Activated CD4-positive, alpha-beta T cell treated with anti-CD3 and anti-CD28 coated beads, Interleukin-2, Interleukin-6, amounts not matched to agents 100 ng/mL and 50 ng/mL, durations not matched to agents 16 hours and 8 hours (primary cell): ENCODE data around the gene RALBP1.
"Not testable (repeated sequence)": the region's sequence is repeated elsewhere in the genome, so short reads cannot be mapped to it uniquely, and the experiment has no call there.

Experiments
- DNase-seq: peaks from one replicate; pipeline ENCODE4 v3.0.0-alpha.2; 2020

RALBP1 gene

GRCh38 chr18:9455718-9456511 is 19.4 kb upstream of the RALBP1 start:
- DNase-seq = no peak

- no peak for DNase-seq
Measured at GRCh38 chr18:9466127-9466526, 9.2 kb upstream of the RALBP1 start.

GRCh38 chr18:9466846-9467245 is 8.5 kb upstream of the RALBP1 start:
- no peak for DNase-seq

GRCh38 chr18:9468998-9469397 is 6.3 kb upstream of the RALBP1 start:
- DNase-seq = no peak

- DNase-seq = no peak
Measured at GRCh38 chr18:9469685-9470084, 5.6 kb upstream of the RALBP1 start.

- DNase-seq = no peak
Measured at GRCh38 chr18:9474108-9474982, 968 bp upstream of the RALBP1 start.

- peak; percentile 36 for DNase-seq
Measured at GRCh38 chr18:9475643-9476591, 604 bp downstream of the RALBP1 start.

GRCh38 chr18:9476949-9477348 is 1.6 kb downstream of the RALBP1 start:
- not testable (repeated sequence) for DNase-seq

GRCh38 chr18:9477509-9477908 is 2.2 kb downstream of the RALBP1 start:
- no peak for DNase-seq

GRCh38 chr18:9478545-9478944 is 3.2 kb downstream of the RALBP1 start:
- DNase-seq = no peak

- no peak for DNase-seq
Measured at GRCh38 chr18:9482790-9483189, 7.5 kb downstream of the RALBP1 start.

GRCh38 chr18:9483526-9483925 is 8.2 kb downstream of the RALBP1 start:
- DNase-seq = no peak

- not testable (repeated sequence) for DNase-seq
Measured at GRCh38 chr18:9484856-9485255, 9.5 kb downstream of the RALBP1 start.

- DNase-seq = no peak
Measured at GRCh38 chr18:9488538-9488937, 13.2 kb downstream of the RALBP1 start.

- peak; percentile 36 for DNase-seq
Measured at GRCh38 chr18:9494778-9495331, 19.5 kb downstream of the RALBP1 start.

- DNase-seq = no peak
Measured at GRCh38 chr18:9495465-9495864, 20.2 kb downstream of the RALBP1 start.

GRCh38 chr18:9495916-9496705 is 20.8 kb downstream of the RALBP1 start:
- DNase-seq = no peak

GRCh38 chr18:9506046-9506792 is 30.9 kb downstream of the RALBP1 start:
- DNase-seq = no peak

GRCh38 chr18:9507565-9508088 is 32.3 kb downstream of the RALBP1 start:
- no peak for DNase-seq

GRCh38 chr18:9508446-9509025 is 33.2 kb downstream of the RALBP1 start:
- no peak for DNase-seq
